GM21360 (cell line): ENCODE data around the gene ZCCHC14.

ENCODE experiments used
- ATAC-seq: cut with Tn5 transposase; IDR thresholded peaks from one replicate; pipeline ENCODE4 v1.9.1; 2021; ENCODE audit warnings: mild to moderate bottlenecking, moderate library complexity; ENCODE audit not compliant: unreplicated experiment

Gene ZCCHC14

GRCh38 chr16:87435372-87436224 lies 57.2 kb downstream of the ZCCHC14 start:
- no peak for ATAC-seq

GRCh38 chr16:87434146-87434667 lies 58.6 kb downstream of the ZCCHC14 start:
- no peak for ATAC-seq

- ATAC-seq = no peak
These were observed 60.4 kb downstream of the ZCCHC14 start for GRCh38 chr16:87432330-87432915.

- no peak for ATAC-seq
These were observed 60.9 kb downstream of the ZCCHC14 start for GRCh38 chr16:87431926-87432325.

GRCh38 chr16:87426423-87427215 lies 66.2 kb downstream of the ZCCHC14 start:
- ATAC-seq = no peak

GRCh38 chr16:87425941-87426340 lies 66.9 kb downstream of the ZCCHC14 start:
- ATAC-seq = no peak

GRCh38 chr16:87424266-87424665 lies 68.6 kb downstream of the ZCCHC14 start:
- ATAC-seq = no peak

GRCh38 chr16:87423429-87423828 lies 69.4 kb downstream of the ZCCHC14 start:
- ATAC-seq = no peak

- ATAC-seq = no peak
These were observed 70.7 kb downstream of the ZCCHC14 start for GRCh38 chr16:87422106-87422505.

- ATAC-seq = no peak
These were observed 71.6 kb downstream of the ZCCHC14 start for GRCh38 chr16:87421003-87421912.

GRCh38 chr16:87420026-87421002 lies 72.5 kb downstream of the ZCCHC14 start:
- no peak for ATAC-seq

GRCh38 chr16:87418644-87419043 lies 74.2 kb downstream of the ZCCHC14 start:
- ATAC-seq = no peak

GRCh38 chr16:87418216-87418615 lies 74.6 kb downstream of the ZCCHC14 start:
- ATAC-seq = no peak

- no peak for ATAC-seq
These were observed 75.3 kb downstream of the ZCCHC14 start for GRCh38 chr16:87417528-87417910.

- no peak for ATAC-seq
These were observed 75.8 kb downstream of the ZCCHC14 start for GRCh38 chr16:87416826-87417527.

- ATAC-seq = no peak
These were observed 77.4 kb downstream of the ZCCHC14 start for GRCh38 chr16:87415441-87415840.

GRCh38 chr16:87414251-87414680 lies 78.6 kb downstream of the ZCCHC14 start:
- no peak for ATAC-seq

- no peak for ATAC-seq
These were observed 79.8 kb downstream of the ZCCHC14 start for GRCh38 chr16:87412996-87413421.
